GM21786 (cell line): ENCODE data around the gene RASA4B.
"Not testable (repeated sequence)": the region's sequence is repeated elsewhere in the genome, so short reads cannot be mapped to it uniquely, and the experiment has no call there.

ENCODE experiments used
- ATAC-seq: cut with Tn5 transposase; IDR thresholded peaks from one replicate; pipeline ENCODE4 v1.9.1; 2021; ENCODE audit not compliant: unreplicated experiment

The RASA4B gene

DNA sequence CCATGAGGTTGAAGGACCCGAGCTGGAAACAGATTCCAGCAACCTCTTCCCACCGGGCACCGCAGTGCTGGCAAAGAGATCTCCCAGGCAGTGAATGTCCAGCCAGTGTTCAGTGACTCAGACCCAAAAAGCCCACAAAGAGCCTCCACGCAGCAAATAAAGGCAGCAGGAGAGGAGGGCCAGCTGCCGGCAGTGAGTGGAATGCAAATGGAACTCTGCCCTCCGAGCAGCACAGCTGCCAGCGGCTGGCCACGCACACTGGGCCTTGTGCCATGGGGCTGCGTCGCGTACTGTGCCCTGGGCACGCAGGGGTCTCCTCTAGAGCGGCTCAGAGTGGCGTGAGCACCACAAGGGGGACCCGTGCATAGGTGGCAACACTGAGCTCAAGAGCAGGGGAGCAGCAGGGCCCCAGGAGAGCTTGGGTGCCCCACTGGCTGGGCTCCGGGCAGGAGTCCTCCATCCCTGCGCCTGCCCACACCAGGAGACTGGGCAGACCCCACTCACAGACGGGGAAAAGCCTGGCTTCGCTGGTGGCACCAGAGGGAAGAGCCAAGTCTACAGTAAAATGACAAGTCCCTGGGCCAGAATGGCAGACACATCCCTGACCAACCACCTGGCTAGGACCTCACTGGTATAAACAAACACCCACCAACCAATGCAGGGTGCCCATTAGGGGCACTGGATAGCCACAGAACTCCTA lies 42.7 kb downstream of the RASA4B start:
- not testable (repeated sequence) for ATAC-seq

DNA sequence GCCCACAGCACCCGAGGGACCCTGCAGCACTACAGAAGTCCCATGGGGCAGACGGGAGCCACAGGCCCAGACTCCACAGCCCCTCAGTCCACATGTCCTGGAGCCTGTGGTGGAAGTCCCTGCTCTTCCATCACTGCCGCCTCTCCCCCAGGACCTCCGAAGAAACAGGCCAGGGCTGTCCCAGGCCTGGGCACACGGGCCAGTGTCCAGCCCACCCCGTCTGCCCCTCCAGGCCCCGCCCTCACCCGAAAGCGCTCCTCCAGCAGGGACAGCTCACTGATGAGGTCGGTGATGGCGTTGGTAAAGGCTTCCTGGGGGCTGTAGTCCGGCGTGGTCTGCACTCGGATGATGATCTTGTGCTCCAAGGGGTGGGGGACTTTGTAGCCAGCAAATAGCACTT lies 43.5 kb downstream of the RASA4B start:
- ATAC-seq, result not testable (repeated sequence)

DNA sequence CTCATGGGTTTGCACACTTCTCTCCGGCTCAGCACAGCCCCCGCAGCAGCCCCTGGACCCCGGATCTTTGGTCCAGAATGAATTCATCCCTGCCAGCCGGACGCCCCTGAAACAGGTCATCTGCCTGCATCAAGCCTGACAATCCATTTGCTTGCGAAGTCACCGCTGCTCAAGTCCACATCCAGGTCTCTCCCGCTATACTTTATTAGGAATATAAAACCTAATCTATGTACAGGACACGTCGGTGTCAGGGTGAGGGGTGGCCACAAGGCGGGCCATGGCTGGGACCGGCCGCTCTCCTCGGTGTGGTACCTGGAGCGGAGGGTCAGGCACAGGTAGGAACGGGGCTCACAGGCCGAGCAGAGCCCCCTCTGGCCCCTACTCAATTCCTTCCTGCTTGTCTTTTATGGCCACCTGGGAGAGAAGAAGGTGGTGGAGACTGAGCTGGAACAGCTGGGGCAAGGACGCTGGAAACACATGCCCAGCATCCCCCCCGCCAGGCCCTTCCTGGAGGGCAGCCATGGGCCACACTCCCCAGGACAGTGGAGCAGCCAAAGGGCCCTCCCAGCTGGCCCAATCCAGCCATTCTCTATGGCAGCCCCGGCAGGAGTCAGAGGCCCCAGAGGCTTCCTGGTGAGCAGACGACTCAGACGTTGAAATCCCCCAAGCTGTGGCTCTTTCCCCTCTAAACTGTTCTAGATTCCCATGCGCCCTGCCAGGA lies 44.1 kb downstream of the RASA4B start:
- no peak for ATAC-seq

DNA sequence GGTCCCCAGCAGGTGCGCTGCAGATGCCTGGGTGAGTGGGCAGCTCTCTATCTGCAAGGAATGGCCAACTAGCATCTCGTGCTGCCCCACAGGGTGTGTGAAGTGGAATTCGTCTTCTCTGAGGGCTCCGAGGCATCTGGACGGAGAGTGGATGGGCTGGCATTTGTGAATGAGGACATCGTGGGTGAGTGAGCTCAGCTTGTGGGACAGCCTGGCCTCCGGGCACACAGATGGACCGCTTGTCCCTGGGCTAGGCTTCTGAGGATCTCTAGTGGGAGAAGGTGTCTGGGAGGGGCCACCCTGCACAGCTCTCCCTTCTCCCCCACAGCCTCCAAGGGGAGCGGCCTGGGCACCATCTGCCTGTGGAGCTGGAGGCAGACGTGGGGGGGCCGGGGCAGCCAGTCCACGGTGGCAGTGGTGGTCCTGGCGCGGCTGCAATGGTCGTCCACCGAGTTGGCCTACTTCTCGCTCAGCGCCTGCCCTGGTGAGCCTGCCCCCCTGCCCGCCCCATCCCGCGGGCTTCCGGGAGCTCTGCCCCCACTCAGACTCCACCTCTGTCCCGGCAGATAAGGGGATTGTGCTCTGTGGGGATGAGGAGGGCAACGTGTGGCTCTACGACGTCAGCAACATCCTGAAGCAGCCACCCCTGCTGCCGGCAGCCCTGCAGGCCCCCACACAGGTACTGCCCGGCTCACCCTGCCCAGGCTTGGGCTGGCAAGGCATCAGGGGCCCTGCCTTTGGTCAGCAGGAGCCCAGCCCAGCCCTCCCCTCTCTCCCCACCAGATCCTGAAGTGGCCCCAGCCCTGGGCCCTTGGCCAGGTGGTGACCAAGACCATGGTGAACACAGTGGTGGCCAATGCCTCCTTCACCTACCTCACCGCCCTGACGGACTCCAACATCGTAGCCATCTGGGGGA lies 45.2 kb downstream of the RASA4B start:
- no peak for ATAC-seq

DNA sequence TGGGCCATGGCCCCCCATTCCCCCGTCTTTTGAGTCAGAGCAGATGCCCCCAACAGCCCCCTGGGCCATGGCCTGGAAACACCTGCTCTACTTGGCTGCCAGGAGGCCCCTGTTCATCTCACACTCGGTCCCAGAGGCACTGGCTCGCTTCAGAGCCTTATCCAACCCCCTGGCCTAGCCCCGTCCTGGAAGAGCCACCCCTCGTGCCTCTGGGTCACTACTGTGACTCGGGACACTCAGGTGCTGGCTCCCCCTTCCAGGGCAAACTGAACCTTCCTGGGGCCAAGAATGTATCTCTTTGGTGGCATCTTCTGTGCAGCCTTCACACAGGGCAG lies 45.8 kb downstream of the RASA4B start:
- ATAC-seq, result no peak

DNA sequence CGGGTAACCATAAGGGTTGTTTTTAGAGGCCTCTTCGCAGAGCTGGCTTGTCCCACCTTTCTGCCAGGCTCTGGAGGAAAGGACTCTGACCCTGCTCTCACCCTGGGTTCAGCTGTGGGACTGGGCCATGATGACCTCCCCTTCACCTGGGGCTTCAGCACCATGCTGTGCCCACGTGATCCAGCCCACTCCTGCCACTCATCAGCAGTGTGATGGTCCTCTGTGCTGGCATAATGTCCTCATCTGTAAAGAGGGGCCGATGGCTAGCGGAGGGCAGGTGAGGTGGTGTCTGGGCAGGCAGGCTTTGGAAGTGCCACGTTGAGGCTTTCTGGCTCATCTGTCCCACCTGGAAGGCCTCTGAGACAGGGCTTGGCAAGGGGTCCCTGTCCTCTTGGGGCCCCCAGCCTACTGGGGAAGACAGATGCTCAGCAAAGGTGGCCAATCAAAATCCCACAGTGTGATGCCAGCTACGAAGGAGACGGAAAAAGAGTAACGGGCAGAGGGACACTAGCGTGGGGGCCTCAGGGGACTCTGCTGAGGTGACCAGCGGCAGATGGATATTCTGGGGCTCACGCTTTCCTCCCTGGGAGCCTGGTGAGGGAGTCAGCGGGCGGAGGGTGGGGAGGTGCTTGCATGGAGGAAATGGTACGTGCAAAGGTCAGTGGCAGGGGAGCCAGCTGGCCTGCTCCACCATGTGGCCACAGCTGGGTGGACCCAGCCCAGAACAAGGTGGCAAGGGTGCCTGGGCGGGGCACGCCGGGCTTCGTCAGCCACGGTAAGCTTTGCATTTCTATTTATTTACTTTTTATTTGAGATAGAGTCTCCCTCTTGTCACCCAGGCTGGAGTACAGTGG lies 47.4 kb downstream of the RASA4B start:
- no peak for ATAC-seq

DNA sequence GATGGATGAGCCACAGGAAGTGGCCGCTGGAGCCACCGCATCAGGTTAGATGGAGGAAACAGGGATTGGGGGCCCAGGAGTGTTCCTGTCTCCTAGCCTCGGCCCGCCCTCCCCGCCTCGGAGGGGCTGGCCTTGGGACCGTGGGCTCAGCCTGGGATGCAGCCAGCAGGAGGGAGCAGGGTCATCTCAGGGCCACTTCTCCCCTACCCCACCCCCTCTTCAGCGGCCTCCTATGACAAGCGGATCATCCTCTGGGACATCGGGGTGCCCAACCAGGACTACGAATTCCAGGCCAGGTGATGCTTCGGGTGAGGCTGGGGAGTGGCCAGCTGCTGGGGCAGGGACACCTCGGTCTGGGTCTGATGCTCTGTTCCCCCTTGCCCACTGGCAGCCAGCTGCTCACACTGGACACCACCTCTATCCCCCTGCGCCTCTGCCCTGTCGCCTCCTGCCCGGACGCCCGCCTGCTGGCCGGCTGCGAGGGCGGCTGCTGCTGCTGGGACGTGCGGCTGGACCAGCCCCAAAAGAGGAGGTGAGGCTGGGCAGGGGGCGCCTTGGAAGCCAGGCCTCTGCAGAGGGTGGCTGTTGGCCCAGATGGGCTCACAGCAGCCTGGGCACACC lies 48.1 kb downstream of the RASA4B start:
- no peak for ATAC-seq

DNA sequence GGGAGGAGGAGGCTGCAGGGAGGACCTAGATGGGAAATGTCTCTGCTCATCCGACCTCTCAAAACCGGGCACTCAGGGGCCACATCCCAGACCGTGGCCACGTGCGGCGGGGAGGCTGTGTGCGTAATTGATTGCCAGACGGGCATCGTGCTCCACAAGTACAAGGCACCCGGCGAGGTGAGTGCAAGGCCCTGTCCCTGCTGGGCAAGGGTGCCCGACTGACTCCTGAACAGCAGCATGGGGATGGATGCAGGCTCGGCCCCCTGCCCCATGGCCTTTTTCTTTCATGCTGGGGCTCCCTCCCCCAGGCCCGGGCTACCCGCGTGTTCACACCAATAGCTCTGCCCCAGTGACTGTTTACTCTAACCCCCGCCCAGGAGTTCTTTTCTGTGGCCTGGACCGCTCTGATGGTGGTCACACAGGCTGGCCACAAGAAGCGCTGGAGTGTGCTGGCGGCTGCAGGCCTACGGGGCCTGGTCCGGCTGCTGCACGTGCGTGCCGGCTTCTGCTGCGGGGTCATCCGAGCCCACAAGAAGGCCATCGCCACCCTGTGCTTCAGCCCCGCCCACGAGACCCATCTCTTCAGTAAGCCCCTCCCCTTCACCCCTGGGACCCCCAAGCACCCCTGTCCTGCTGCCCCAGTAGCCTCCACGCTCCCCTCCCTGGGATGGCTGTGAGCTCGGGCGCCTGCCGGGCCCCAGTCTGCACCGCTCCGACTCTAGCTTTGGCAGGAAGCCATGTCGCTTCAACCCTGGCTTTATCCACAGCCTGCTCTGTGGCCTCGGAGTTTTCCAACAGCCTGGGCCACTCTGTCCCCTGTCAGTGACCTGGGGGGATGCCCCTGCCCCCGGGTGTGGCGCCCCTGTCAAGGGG lies 48.9 kb downstream of the RASA4B start:
- no peak for ATAC-seq

DNA sequence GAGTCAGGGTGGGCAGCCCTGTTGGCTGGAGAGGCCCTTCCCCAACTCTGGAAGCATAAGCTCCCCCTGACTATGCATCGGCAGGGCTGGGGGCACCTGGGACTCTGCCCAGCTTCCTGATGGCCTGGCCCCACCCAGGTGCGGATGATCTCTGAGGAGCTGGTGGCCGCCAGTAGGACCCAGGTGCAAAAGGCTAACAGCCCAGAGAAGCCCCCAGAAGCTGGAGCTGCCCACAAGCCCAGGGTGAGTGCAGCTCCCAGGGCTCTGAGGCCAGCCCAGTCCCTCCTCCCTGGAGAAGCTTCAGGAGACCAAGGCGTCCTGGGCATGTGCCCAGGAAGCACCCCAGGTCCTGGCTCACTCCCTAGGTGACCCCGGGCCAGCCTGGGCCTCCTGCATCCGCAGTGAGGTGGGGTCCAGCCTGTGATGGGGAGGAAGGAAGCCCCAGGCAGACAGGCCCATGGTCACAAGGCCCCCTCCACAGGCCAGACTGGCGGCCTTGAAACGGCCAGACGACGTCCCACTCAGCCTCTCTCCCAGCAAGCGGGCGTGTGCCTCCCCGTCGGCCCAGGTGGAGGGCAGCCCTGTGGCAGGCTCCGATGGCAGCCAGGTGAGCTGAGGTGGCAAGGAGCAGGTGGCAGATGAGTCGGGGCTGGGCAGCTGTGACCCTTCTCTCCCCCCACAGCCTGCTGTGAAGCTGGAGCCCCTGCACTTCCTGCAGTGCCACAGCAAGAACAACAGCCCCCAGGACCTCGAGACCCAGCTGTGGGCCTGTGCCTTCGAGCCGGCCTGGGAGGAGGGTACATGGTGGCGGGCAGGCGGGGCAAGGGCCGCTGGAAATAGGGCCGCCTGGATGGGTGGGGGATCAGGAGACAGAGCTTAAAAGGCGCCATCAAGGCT lies 49.7 kb downstream of the RASA4B start:
- ATAC-seq, result no peak

DNA sequence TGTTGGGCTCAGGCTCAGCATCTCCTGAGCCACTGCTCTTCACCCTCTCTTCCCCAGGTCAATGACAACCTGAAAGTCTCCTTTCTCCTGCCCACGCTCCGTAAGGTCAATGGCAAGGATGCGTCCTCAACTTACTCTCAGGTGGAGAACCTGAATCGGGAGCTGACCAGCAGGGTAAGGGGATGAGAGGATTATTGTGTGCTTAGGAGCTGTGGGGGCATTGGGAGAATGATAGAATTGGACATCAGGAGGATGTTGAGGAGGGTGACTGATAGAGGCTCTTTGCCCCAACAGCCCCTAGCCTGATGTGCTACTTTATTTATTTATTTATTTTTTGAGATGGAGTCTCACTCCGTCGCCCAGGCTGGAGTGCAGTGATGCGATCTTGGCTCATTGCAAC lies 51.5 kb downstream of the RASA4B start:
- no peak for ATAC-seq

DNA sequence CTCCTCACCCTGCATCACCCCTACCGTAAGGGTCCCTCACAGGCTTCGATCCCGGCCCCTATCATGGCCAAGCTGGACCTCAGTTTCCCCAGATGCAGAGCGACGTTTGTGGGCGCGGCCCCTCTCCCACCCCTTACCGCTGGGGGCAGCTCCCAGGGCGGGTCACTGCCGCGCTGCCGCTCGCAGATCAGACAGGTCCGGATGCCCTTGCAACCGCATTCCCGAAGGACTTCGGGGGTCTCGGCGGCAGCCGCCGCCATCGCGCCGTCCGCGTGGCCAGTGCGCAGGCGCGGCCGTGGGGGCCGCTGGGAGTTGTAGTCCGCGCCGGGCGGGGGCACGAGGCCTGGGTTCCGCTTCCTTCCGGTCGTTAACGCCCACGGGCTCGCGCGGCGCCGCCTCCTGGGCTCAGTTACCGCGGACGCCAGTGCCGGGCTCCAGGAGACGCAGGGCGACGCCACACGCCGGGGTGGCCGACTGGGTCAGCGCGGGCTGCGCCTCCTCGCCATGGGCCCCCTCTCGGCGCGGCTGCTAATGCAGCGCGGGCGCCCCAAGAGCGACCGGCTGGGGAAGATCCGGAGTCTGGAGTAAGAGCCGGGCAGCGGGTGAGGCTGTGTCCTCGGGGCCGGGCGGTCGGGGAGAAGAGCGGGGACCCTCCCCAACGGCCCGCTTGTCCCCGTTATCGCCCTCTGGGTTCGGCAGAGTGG lies 52.8 kb downstream of the RASA4B start, which contains the start of the genes ALKBH4 and LRWD1:
TSS of gene ALKBH4 (minus strand) at position 287 of the 704 bp plus-strand sequence. CDS start at position 260, 27 bp downstream.
TSS of gene LRWD1 (plus strand) at position 408 of the 704 bp plus-strand sequence. CDS start at position 505, 97 bp downstream.
- peak; percentile 90 for ATAC-seq

DNA sequence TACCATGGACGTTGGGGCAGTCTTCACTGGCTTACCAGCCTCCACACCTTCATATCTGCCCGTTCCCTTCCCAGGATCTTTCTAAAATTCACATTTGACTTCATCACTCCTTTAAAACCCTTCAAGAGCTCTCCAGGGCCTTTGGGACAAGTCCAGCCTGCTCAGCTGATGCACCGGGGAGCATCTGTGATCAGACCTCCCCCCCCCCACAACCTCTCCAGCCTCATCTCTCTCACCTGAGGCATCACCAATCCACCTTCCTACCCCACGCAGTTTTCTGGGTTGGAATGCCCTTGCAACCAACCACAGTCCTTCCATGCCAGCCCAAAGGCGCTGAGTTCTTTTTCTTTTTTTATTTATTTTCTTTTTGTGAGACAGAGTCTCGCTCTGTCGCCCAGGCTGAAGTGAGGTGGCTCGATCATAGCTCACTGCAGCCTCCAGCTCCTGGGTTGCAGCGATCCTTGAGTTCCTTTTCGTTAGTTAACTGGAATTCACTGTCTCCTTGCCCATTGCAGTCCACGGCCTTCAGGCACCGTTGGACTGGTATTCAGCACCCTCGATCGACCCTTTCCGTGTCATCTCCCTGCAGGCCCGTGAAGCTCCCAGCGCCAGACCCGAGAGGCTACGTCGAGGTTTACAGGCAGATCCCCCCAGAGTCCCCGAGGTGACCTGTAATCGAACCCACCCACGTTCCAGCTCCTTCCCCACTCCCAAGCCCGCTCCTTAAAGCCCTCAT lies 53.6 kb downstream of the RASA4B start:
- no peak for ATAC-seq

DNA sequence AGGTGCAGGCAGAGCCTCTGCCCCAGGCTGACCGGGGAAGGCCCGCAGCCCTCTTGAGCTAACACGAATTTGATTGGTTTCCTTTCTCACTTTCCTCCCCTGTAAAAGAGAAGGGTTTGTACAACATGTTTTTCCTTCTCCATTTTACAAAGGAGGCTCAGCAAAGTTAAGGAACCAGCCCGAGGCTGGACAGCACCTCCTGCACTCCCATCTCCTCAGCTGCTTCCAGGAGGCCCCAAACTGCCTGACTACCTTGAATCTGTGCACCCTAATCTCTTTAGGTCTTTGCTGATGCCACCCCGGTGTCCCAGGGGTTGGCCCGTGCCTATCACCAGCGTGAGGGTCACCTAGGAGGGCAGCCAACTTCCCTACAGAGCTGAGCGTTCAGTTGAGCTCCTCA lies 57.1 kb downstream of the RASA4B start:
- no peak for ATAC-seq

DNA sequence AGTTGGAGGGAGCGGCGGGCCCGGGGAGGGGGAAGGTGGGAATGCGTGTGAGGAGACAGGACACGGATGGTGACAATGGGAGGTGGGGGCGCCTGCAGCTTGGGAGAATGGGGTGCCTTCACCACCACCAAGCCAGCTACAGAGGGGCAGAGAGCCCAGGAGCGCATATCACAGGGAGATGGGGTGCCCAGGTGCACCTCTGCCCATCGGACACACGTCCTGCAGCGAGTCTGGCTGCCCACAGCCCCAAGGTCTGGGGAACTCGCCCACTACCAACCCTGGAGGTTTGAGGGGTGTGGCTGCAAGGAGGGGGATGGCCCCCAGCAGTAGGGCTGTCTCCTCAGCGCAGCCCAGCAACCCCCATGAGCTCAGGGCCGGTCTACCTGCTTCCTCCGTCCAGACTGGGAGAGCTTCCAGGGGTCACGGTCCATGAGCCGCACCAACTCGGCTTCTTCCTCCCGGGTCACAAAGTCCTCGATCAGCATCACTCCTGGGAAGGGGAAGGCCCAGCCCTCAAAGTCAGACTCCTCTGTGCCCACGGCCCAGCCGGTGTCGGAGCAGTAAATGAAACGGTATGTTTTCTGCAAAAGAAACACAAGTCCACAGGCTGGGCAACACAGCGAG lies 58.2 kb downstream of the RASA4B start:
- no peak for ATAC-seq

DNA sequence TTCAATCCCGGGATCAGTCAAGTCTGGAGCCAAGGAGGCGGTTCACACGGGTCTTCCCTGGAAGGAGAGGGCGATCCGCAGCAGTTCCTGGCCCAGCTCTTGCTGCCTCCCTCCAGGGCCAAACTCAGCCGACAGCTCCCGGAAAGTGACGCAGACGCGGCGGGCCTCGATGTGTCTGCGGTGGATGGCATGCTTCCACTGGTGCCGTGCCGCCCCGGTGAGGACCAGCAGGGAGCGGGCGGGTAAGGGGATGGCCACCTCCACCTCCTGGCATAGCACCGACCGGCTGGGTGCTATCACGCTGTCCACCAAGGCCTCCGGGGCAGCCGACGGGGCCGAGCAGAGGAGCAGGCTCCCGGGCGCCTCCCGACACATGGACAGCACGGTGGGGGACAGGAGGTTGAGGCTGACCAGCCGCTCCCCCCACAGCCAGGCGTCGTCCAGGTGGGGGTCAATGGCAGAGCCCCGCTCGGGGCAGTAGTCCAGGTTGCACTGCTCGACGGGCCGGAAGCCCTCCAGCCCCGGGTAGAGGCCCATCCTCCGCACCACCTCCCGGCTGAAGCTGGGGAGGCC lies 60.1 kb downstream of the RASA4B start:
- ATAC-seq, result no peak

DNA sequence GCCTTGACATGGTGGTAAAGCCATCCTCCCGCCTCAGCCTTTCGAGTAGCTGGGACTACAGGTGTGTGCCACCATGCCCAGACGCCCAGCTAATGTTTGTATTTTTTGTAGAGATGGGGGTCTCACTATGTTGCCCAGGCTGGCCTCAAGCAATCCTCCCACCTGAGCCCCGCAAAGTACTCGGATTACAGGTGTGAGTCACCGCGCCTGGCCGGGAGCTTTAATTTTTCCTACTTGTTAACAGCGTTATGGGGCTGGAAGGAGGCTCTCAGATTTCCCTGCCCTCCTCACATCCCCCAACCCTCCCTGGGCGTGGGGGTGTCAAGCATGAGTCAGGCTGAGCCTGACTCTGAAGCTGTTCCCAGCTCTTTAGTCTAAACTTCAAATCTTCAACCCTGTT lies 61.2 kb downstream of the RASA4B start:
- no peak for ATAC-seq
